KMS-11 (cell line): ENCODE measurements around the gene HTR5A.
A peak's percentile ranks its signal among the peaks of the same experiment; 100 is the strongest.

ENCODE experiments used
- H2AFZ ChIP-seq: fragments of 200-600 bp; sonication (generic); 2 replicates; pipeline ENCODE4 v1.6.1; 2016; ENCODE audit warnings: antibody characterized with exemption, mixed run types, low read depth
- H3K27ac ChIP-seq: fragments of 200-600 bp; sonication (generic); 2 replicates; pipeline ENCODE4 v1.6.1; 2016; ENCODE audit warnings: mild to moderate bottlenecking, mixed run types
- H3K27me3 ChIP-seq: fragments of 200-600 bp; sonication (generic); 2 replicates; pipeline ENCODE4 v1.6.1; 2017; ENCODE audit warnings: mild to moderate bottlenecking, low read depth, mixed run types, moderate library complexity; ENCODE audit not compliant: insufficient read depth
- H3K36me3 ChIP-seq: fragments of 200-600 bp; sonication (generic); 2 replicates; pipeline ENCODE4 v1.6.1; 2017; ENCODE audit warnings: mild to moderate bottlenecking, mixed run types; ENCODE audit not compliant: insufficient read depth
- H3K4me1 ChIP-seq: fragments of 200-600 bp; sonication (generic); 2 replicates; pipeline ENCODE4 v1.6.1; 2016; ENCODE audit warnings: mild to moderate bottlenecking, low read depth, mixed run types; ENCODE audit not compliant: poor library complexity, severe bottlenecking
- H3K4me2 ChIP-seq: fragments of 200-600 bp; sonication (generic); 2 replicates; pipeline ENCODE4 v1.7.0; 2016; ENCODE audit warnings: mild to moderate bottlenecking, mixed run types
- H3K4me3 ChIP-seq: fragments of 200-600 bp; sonication (generic); IDR thresholded peaks from 2 replicates; pipeline ENCODE4 v1.6.1; 2017; ENCODE audit warnings: low read depth, low read length, mixed read lengths; ENCODE audit not compliant: insufficient read depth
- H3K79me2 ChIP-seq: fragments of 200-600 bp; sonication (generic); 2 replicates; pipeline ENCODE4 v1.6.1; 2016; ENCODE audit warnings: low read depth, mixed run types; ENCODE audit not compliant: insufficient read depth
- H3K9ac ChIP-seq: fragments of 200-600 bp; sonication (generic); 2 replicates; pipeline ENCODE4 v1.6.1; 2016; ENCODE audit warnings: mild to moderate bottlenecking, mixed run types
- H4K20me1 ChIP-seq: fragments of 200-600 bp; sonication (generic); 2 replicates; pipeline ENCODE4 v1.6.1; 2016; ENCODE audit warnings: mild to moderate bottlenecking, mixed run types; ENCODE audit not compliant: insufficient read depth
- CTCF ChIP-seq: fragments of 200-600 bp; sonication (generic); conservative IDR thresholded peaks from 2 replicates; pipeline ENCODE4 v1.6.1; 2017; ENCODE audit warnings: low read depth, mild to moderate bottlenecking, antibody characterized with exemption, low read length, moderate library complexity, mixed read lengths

HTR5A gene

GRCh38 chr7:155115288-155115687 lies 45.2 kb downstream of the HTR5A start:
- Histone ChIP-seq H3K79me2 (no peaks in the 10 kb centered on the region), H2AFZ (no peak overlapping the region), H3K4me1 (no peaks in the 10 kb centered on the region), H3K9ac (no peak overlapping the region), H3K4me3 (no peak overlapping the region), H3K36me3 (no peaks in the 10 kb centered on the region), H3K27me3 (no peaks in the 10 kb centered on the region), H3K4me2 (no peak overlapping the region), H3K27ac (no peak overlapping the region), H4K20me1 (no peaks in the 10 kb centered on the region)
- TF ChIP-seq CTCF, result no peak

GRCh38 chr7:155119801-155120382 lies 49.8 kb downstream of the HTR5A start:
- Histone ChIP-seq H3K4me3 (no peak overlapping the region), H3K9ac (no peak overlapping the region), H3K4me2 (no peak overlapping the region), H3K27me3 (no peaks in the 10 kb centered on the region), H4K20me1 (no peaks in the 10 kb centered on the region), H3K27ac (no peak overlapping the region), H3K79me2 (no peaks in the 10 kb centered on the region), H2AFZ (no peak overlapping the region), H3K4me1 (peaks cover 18% of the 10 kb centered on the region), H3K36me3 (no peaks in the 10 kb centered on the region)
- TF ChIP-seq CTCF, result no peak

- H3K36me3 ChIP-seq, result no peaks in the 10 kb centered on the region
- no peaks in the 10 kb centered on the region for H3K27me3 ChIP-seq
Observed at GRCh38 chr7:155120460-155120859, 50.3 kb downstream of the HTR5A start.

GRCh38 chr7:155122831-155123230 lies 52.7 kb downstream of the HTR5A start:
- H3K4me3 ChIP-seq, result no peak overlapping the region
- H3K4me2 ChIP-seq, result peak overlapping the region; percentile 56
- H3K4me1 ChIP-seq, result peaks cover 18% of the 10 kb centered on the region
- no peaks in the 10 kb centered on the region for H3K79me2 ChIP-seq
- no peaks in the 10 kb centered on the region for H3K36me3 ChIP-seq
- peak overlapping the region; percentile 15; the same call in 1 of the 2 replicates for H3K9ac ChIP-seq
- no peaks in the 10 kb centered on the region for H3K27me3 ChIP-seq
- H3K27ac ChIP-seq, result peak overlapping the region; percentile 66
- no peak for TF ChIP-seq CTCF
- no peaks in the 10 kb centered on the region for H4K20me1 ChIP-seq
- H2AFZ ChIP-seq, result peak overlapping the region; percentile 33; the same call in 1 of the 2 replicates

More at GRCh38 chr7:155120460-155120859, 50.3 kb downstream of the HTR5A start:
- Histone ChIP-seq H3K4me1 (peaks cover 18% of the 10 kb centered on the region), H3K27ac (no peak overlapping the region), H2AFZ (no peak overlapping the region), H3K4me2 (no peak overlapping the region), H4K20me1 (no peaks in the 10 kb centered on the region), H3K9ac (no peak overlapping the region), H3K4me3 (no peak overlapping the region), H3K79me2 (no peaks in the 10 kb centered on the region)
- no peak for TF ChIP-seq CTCF
